ENCODE measurements around the gene PRR12.
"Not testable (repeated sequence)": the region's sequence is repeated elsewhere in the genome, so short reads cannot be mapped to it uniquely, and the experiment has no call there.

The PRR12 gene

GRCh38 chr19:49631610-49632192, 40.7 kb downstream of the PRR12 start:
- Histone ChIP-seq H3K27me3 (ENCODE audit: control insufficient read depth, low read length) (peaks cover 3% of the 10 kb centered on the region; the same call in 1 of the 2 replicates), H3K27ac (ENCODE audit: low read depth, low read length) (no peak overlapping the region), H3K4me1 (ENCODE audit: control insufficient read depth, low read length) (no peaks in the 10 kb centered on the region), H3K79me2 (ENCODE audit: control insufficient read depth, low read length) (no peaks in the 10 kb centered on the region), H3K4me3 (ENCODE audit: low read length) (no peak overlapping the region), H3K9me2 (replicated peaks; ENCODE audit: control insufficient read depth, low read length) (no peaks in the 10 kb centered on the region), H4K20me1 (ENCODE audit: control insufficient read depth, insufficient read depth, low read depth, low read length) (no peaks in the 10 kb centered on the region), H3K4me2 (ENCODE audit: low read length) (no peak overlapping the region), H3F3A (ENCODE audit: control insufficient read depth, insufficient read depth) (no peaks in the 10 kb centered on the region), H3K36me3 (ENCODE audit: control insufficient read depth, low read length) (peaks cover 5% of the 10 kb centered on the region; the same call in 1 of the 2 replicates), H3K9me3 (ENCODE audit: control insufficient read depth, insufficient read depth, low read length) (no peaks in the 10 kb centered on the region)
- TF ChIP-seq CTCF (IDR thresholded peaks at IDR 0.05; ENCODE audit: low read depth, low read length, poor library complexity, severe bottlenecking): no peak
- TF ChIP-seq EZH2phosphoT487 (IDR thresholded peaks at IDR 0.05; ENCODE audit: borderline replicate concordance, low read length): no peak

GRCh38 chr19:49632576-49632975, 41.6 kb downstream of the PRR12 start:
- Histone ChIP-seq H3F3A (ENCODE audit: control insufficient read depth, insufficient read depth) (no peaks in the 10 kb centered on the region), H3K9me3 (ENCODE audit: control insufficient read depth, insufficient read depth, low read length) (no peaks in the 10 kb centered on the region), H3K27ac (ENCODE audit: low read depth, low read length) (no peak overlapping the region), H4K20me1 (ENCODE audit: control insufficient read depth, insufficient read depth, low read depth, low read length) (no peaks in the 10 kb centered on the region), H3K27me3 (ENCODE audit: control insufficient read depth, low read length) (peaks cover 6% of the 10 kb centered on the region; the same call in 1 of the 2 replicates), H3K9me2 (replicated peaks; ENCODE audit: control insufficient read depth, low read length) (no peaks in the 10 kb centered on the region), H3K79me2 (ENCODE audit: control insufficient read depth, low read length) (no peaks in the 10 kb centered on the region), H3K4me2 (ENCODE audit: low read length) (no peak overlapping the region), H3K4me3 (ENCODE audit: low read length) (no peak overlapping the region), H3K36me3 (ENCODE audit: control insufficient read depth, low read length) (no peaks in the 10 kb centered on the region; the same call in 1 of the 2 replicates), H3K4me1 (ENCODE audit: control insufficient read depth, low read length) (peaks cover 1% of the 10 kb centered on the region)
- no peak for TF ChIP-seq EZH2phosphoT487 (IDR thresholded peaks at IDR 0.05; ENCODE audit: borderline replicate concordance, low read length)
- no peak for TF ChIP-seq CTCF (IDR thresholded peaks at IDR 0.05; ENCODE audit: low read depth, low read length, poor library complexity, severe bottlenecking)

GRCh38 chr19:49633273-49633672, 42.3 kb downstream of the PRR12 start:
- H3K36me3 ChIP-seq (ENCODE audit: control insufficient read depth, low read length); H3K27ac ChIP-seq (ENCODE audit: low read depth, low read length); H3K9me3 ChIP-seq (ENCODE audit: control insufficient read depth, insufficient read depth, low read length); H3K79me2 ChIP-seq (ENCODE audit: control insufficient read depth, low read length); H3K4me2 ChIP-seq (ENCODE audit: low read length); H3K4me1 ChIP-seq (ENCODE audit: control insufficient read depth, low read length); H3K4me3 ChIP-seq (ENCODE audit: low read length); H3K9me2 ChIP-seq (replicated peaks; ENCODE audit: control insufficient read depth, low read length); H4K20me1 ChIP-seq (ENCODE audit: control insufficient read depth, insufficient read depth, low read depth, low read length); H3F3A ChIP-seq (ENCODE audit: control insufficient read depth, insufficient read depth): not testable (repeated sequence)
- H3K27me3 ChIP-seq (ENCODE audit: control insufficient read depth, low read length): peaks cover 12% of the 10 kb centered on the region

GRCh38 chr19:49635530-49636232, 44.7 kb downstream of the PRR12 start:
- Histone ChIP-seq H3K27me3 (ENCODE audit: control insufficient read depth, low read length) (peaks cover 19% of the 10 kb centered on the region), H3K9me2 (replicated peaks; ENCODE audit: control insufficient read depth, low read length) (no peaks in the 10 kb centered on the region), H3K36me3 (ENCODE audit: control insufficient read depth, low read length) (peaks cover under 1% of the 10 kb centered on the region; the same call in 1 of the 2 replicates), H3K27ac (ENCODE audit: low read depth, low read length) (no peak overlapping the region), H3K9me3 (ENCODE audit: control insufficient read depth, insufficient read depth, low read length) (no peaks in the 10 kb centered on the region), H3K4me2 (ENCODE audit: low read length) (no peak overlapping the region), H3K79me2 (ENCODE audit: control insufficient read depth, low read length) (peaks cover under 1% of the 10 kb centered on the region), H3F3A (ENCODE audit: control insufficient read depth, insufficient read depth) (peaks cover under 1% of the 10 kb centered on the region), H3K4me1 (ENCODE audit: control insufficient read depth, low read length) (peaks cover 19% of the 10 kb centered on the region), H3K4me3 (ENCODE audit: low read length) (no peak overlapping the region), H4K20me1 (ENCODE audit: control insufficient read depth, insufficient read depth, low read depth, low read length) (no peaks in the 10 kb centered on the region)
- TF ChIP-seq EZH2phosphoT487 (IDR thresholded peaks at IDR 0.05; ENCODE audit: borderline replicate concordance, low read length) (no peak), CTCF (IDR thresholded peaks at IDR 0.05; ENCODE audit: low read depth, low read length, poor library complexity, severe bottlenecking) (no peak)
